IPS-20b (cell line): ENCODE results near the gene CLPTM1L.
"Not testable (repeated sequence)": the region's sequence is repeated elsewhere in the genome, so short reads cannot be mapped to it uniquely, and the experiment has no call there.

Experiments used
- H3K27ac ChIP-seq: one replicate; pipeline ENCODE4 v1.5.1; 2013; ENCODE audit warnings: low read length
- H3K27me3 ChIP-seq: 2 replicates; pipeline ENCODE4 v1.6.1; 2013; ENCODE audit warnings: mild to moderate bottlenecking, low read length, inconsistent platforms; ENCODE audit not compliant: insufficient read depth
- H3K36me3 ChIP-seq: 2 replicates; pipeline ENCODE4 v1.6.1; 2013; ENCODE audit warnings: low read depth, mild to moderate bottlenecking, inconsistent platforms, low read length, moderate library complexity; ENCODE audit not compliant: insufficient read depth
- H3K4me1 ChIP-seq: 2 replicates; pipeline ENCODE4 v1.6.1; 2013; ENCODE audit warnings: mild to moderate bottlenecking, control low read depth, inconsistent platforms, low read length, moderate library complexity; ENCODE audit not compliant: insufficient read depth
- H3K4me3 ChIP-seq: 2 replicates; pipeline ENCODE4 v1.5.1; 2013; ENCODE audit warnings: mild to moderate bottlenecking, low read length, inconsistent platforms
- H3K9ac ChIP-seq: 2 replicates; pipeline ENCODE4 v1.6.1; 2013; ENCODE audit warnings: low read depth, mild to moderate bottlenecking, inconsistent platforms, low read length, moderate library complexity
- H3K9me3 ChIP-seq: 2 replicates; pipeline ENCODE4 v1.6.1; 2013; ENCODE audit warnings: mild to moderate bottlenecking, low read depth, low read length, inconsistent platforms; ENCODE audit not compliant: insufficient read depth

Gene CLPTM1L

DNA sequence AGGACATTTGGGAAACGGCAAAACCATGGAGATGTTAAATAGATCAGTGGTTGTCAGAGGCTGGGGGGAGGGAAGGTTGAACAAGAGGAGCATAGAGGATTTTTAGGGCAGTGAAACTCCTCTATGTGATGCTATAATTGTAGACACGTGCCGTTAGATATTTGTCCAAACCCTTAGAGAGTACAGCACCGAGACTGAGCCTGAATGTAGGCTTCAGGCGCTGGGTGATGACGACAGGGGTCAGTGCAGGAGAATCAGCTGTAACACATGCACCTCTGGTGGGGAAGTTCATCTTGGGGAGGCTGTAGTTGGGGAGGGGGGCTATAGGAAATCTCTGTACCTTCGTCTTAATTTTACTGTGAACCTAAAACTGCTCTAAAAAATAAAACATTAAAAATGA, 22.2 kb upstream of the CLPTM1L start:
- H3K27me3 ChIP-seq: 0 out of 2 replicates have a peak, but pooled peaks cover 3% of the 10 kb centered on the region
- H3K27ac ChIP-seq: no peak overlapping the region
- H3K4me1 ChIP-seq: no peaks in the 10 kb centered on the region
- no peaks in the 10 kb centered on the region for H3K36me3 ChIP-seq
- H3K9me3 ChIP-seq: no peaks in the 10 kb centered on the region
- H3K4me3 ChIP-seq: no peak overlapping the region
- no peak overlapping the region for H3K9ac ChIP-seq

DNA sequence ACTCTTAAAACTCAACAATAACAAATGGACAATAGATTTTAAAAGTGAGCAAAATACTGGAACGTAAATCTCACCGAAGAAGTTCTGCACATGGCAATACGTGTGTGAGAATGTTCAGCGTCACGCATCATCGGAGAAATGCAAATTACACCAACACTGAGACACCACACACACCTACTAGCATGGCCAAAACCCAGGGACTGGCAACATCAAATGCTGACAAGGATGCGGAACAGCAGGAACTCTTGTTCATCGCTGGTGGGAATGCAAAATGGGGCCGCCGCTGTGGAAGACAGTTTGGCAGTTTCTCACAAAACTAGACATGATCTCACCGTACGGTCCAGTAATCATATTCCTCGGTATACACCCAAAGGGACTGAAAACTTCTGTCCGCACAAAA, 21.6 kb upstream of the CLPTM1L start:
- no peaks in the 10 kb centered on the region for H3K4me1 ChIP-seq
- no peak overlapping the region for H3K4me3 ChIP-seq
- H3K9ac ChIP-seq: no peak overlapping the region
- no peak overlapping the region for H3K27ac ChIP-seq
- H3K9me3 ChIP-seq: no peaks in the 10 kb centered on the region
- H3K36me3 ChIP-seq: no peaks in the 10 kb centered on the region
- H3K27me3 ChIP-seq: 0 out of 2 replicates have a peak, but pooled peaks cover 3% of the 10 kb centered on the region

DNA sequence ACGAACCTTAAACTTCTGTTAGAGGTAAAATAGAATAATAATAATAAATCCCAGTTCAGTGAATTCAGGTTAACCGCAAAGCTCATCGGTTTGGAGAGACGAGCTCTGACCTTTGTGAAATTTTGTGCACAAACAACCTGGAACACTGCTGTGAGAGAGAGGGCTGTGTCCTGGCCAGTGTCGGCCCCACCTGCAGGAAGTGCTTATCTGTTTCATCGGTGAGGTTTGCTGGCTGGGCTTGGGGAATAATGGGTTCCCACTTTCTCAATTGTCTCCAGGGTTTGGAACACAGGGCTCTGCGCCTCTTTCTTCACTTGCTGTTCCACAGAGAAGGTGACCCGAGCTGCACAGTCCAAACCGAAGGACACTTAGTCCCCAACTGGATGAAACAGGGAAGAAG, 19.3 kb upstream of the CLPTM1L start:
- Histone ChIP-seq H3K4me3 (no peak overlapping the region), H3K27me3 (0 out of 2 replicates have a peak, but pooled peaks cover 3% of the 10 kb centered on the region), H3K9ac (no peak overlapping the region), H3K4me1 (no peaks in the 10 kb centered on the region), H3K9me3 (no peaks in the 10 kb centered on the region), H3K27ac (no peak overlapping the region), H3K36me3 (no peaks in the 10 kb centered on the region)

DNA sequence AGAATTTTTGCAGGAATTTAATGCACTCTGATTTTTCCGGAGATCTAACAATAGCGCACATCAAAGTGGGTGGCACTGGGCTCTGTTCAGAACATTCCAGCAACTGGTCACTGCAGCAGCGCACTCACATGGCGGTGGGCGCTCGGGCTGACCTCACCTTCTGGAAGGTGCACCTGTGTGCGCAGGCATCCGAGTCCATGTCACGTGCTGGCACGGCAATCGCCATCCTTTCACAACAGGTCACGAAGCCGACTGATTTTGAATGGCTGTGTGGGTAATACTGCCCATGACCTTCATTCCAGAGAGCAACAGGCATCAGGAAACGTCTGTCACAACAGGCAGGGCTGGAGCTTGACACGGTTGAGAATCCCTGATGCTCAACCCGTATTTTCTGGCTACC, 18.7 kb upstream of the CLPTM1L start:
- Histone ChIP-seq H3K36me3 (no peaks in the 10 kb centered on the region), H3K4me1 (no peaks in the 10 kb centered on the region), H3K9ac (no peak overlapping the region), H3K27ac (no peak overlapping the region), H3K27me3 (0 out of 2 replicates have a peak, but pooled peaks cover 3% of the 10 kb centered on the region), H3K9me3 (no peaks in the 10 kb centered on the region), H3K4me3 (no peak overlapping the region)

DNA sequence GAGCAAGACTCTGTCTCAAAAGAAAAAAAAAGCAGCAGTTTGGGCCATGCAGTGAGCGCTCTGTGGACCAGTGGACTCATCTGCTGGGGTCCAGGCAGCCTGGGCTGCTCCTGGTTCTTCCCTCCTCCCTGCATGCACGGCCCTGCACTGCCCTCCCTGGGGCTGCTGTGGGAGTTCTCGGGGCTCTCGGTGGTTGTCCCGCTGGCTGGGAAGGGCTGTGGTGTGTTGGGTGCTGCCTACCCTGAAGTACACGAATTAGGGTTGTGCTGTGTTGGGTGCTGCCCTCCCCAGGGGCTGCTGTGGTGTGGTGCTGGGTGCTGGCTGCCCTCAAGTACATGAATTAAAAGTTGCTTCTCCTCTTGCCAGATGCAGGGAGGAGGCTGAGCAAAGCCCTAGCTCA, 18.3 kb upstream of the CLPTM1L start:
- no peak overlapping the region for H3K4me3 ChIP-seq
- H3K36me3 ChIP-seq: no peaks in the 10 kb centered on the region
- H3K27ac ChIP-seq: no peak overlapping the region
- 0 out of 2 replicates have a peak, but pooled peaks cover 3% of the 10 kb centered on the region for H3K27me3 ChIP-seq
- H3K9ac ChIP-seq: no peak overlapping the region
- no peaks in the 10 kb centered on the region for H3K9me3 ChIP-seq
- H3K4me1 ChIP-seq: no peaks in the 10 kb centered on the region

DNA sequence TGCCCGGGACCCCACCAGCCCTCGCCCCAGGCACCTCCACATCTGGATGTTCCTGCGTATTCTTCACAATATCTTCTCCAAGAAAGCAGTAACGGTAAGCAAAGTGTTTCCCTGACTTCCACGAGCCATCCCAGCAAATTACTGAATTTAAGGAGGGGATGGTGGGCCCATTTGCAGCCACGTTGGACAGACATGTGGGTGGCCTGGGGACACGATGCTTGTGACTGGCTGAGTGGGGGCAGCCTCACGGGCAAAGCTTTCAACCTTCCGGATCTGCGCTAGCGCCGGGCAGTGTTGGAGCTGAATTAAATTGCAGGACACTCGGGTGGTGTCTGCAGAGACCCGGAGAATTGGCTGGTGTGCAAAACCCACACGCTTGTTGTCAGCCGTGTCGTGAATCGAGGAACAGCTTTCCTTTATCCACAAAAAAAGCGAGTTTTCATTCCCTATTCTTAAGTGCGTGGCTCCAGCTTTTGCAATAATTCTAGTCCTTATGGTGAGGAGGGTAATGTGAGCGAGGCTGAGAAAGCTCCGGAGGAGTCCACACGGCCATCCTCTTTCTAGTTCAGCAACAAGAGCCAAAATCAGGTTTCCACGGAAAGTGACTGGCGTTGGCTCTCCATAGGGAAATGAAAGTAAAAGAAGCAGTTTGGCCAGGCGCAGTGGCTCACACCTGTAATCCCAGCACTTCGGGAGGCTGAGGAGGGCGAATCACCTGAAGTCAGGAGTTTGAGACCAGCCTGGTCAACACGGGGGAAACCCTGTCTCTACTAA, 17.5 kb upstream of the CLPTM1L start:
- no peaks in the 10 kb centered on the region for H3K9me3 ChIP-seq
- no peak overlapping the region for H3K9ac ChIP-seq
- H3K4me3 ChIP-seq: no peak overlapping the region
- H3K27ac ChIP-seq: no peak overlapping the region
- 0 out of 2 replicates have a peak, but pooled peaks cover 3% of the 10 kb centered on the region for H3K27me3 ChIP-seq
- no peaks in the 10 kb centered on the region for H3K4me1 ChIP-seq
- no peaks in the 10 kb centered on the region for H3K36me3 ChIP-seq

DNA sequence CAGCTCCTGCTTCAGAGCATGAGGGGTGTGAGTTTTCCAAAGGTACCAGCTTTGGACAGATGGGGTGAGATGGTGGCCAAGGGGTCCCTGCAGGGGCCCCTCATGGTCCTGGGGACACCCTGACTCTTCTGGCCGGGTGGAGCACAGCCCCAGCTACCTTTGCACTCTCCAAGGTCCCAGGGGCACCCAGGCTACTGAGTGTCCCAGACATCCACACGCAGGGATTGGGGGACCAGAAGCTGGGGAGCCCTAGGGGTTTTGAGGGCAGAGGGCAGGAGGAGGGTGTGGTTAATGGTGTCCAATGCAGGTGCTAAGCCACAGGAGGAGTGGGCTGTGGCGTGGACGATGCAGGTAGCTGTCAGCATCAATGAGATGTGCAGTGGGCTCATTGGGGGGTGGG, 16.0 kb upstream of the CLPTM1L start:
- Histone ChIP-seq H3K9me3 (no peaks in the 10 kb centered on the region), H3K4me1 (no peaks in the 10 kb centered on the region), H3K27ac (no peak overlapping the region), H3K9ac (no peak overlapping the region), H3K36me3 (no peaks in the 10 kb centered on the region), H3K4me3 (no peak overlapping the region), H3K27me3 (0 out of 2 replicates have a peak, but pooled peaks cover 3% of the 10 kb centered on the region)

DNA sequence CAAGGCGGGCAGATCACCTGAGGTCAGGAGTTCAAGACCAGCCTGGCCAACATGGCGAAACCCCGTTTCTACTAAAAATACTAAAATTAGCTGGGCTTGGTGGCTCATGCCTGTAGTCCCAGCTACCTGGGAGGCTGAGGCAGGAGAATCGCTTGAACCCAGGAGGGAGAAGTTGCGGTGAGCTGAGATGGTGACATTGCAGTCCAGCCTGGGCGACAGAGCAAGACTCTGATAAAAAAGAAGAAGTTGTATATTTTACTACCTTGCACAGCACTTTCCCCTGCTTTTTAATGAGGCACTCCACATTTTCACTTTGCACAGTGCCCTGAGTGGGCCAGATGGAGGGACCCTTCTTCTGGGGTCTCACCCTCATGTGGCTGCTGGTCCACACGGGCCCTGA, 15.5 kb upstream of the CLPTM1L start:
- not testable (repeated sequence) for H3K27ac ChIP-seq, H3K9me3 ChIP-seq, H3K4me3 ChIP-seq, H3K9ac ChIP-seq, H3K27me3 ChIP-seq, H3K36me3 ChIP-seq, H3K4me1 ChIP-seq

DNA sequence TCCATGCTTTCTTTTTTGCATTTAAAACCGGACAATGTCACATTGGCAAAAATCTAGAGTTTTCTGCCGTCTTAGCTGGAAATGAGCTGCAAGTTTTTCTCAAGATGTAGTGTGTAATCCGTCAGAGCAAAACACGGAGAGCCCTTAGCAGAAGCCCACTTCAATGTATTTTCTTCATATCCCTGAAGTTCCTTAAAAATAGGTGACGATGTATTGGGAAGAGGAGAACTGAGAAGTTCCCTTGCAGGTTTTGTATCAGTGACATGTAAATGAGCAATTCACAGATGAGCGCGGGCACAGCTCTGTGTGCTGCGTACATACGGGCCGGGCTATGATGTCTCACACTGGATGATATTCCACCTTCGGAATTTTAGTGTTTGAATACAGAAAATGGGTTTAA, 14.8 kb upstream of the CLPTM1L start:
- no peaks in the 10 kb centered on the region for H3K36me3 ChIP-seq
- no peaks in the 10 kb centered on the region for H3K9me3 ChIP-seq
- H3K27me3 ChIP-seq: 0 out of 2 replicates have a peak, but pooled peaks cover 3% of the 10 kb centered on the region
- no peak overlapping the region for H3K27ac ChIP-seq
- H3K9ac ChIP-seq: no peak overlapping the region
- H3K4me3 ChIP-seq: no peak overlapping the region
- H3K4me1 ChIP-seq: no peaks in the 10 kb centered on the region

DNA sequence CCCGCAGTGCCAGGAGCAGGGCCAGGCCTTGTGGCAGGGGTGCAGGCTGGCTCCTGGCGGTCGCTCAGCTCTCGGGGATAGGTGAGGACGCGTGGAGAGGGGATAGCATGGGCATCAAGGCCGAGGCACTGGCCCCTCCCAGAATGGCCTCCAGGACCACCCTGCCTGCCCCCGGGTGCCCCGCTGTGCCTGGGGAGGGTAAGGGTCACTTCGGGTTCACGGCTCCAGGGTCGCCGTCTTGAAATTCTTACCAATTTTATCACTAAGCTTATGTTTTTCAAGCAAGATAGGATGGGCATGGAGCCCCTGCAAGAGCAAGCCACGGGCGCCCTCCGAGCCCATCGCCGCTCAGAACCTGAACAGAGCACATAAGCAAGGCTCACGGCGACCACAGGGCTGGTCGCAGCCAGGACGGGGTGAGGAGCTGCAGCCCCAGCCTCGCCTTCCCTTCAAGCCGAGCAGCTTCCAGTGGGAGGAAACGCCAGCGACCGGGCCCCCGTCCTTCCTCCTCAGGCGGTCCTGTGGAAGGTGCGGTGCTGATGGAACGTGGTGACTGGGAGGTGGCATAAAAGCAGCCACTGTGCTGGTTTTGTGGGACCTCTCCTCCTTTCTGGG, 14.2 kb upstream of the CLPTM1L start:
- H3K4me3 ChIP-seq: no peak overlapping the region
- no peaks in the 10 kb centered on the region for H3K9me3 ChIP-seq
- 0 out of 2 replicates have a peak, but pooled peaks cover 2% of the 10 kb centered on the region for H3K4me1 ChIP-seq
- no peak overlapping the region for H3K9ac ChIP-seq
- 0 out of 2 replicates have a peak, but pooled peaks cover 3% of the 10 kb centered on the region for H3K27me3 ChIP-seq
- H3K27ac ChIP-seq: no peak overlapping the region
- H3K36me3 ChIP-seq: no peaks in the 10 kb centered on the region

DNA sequence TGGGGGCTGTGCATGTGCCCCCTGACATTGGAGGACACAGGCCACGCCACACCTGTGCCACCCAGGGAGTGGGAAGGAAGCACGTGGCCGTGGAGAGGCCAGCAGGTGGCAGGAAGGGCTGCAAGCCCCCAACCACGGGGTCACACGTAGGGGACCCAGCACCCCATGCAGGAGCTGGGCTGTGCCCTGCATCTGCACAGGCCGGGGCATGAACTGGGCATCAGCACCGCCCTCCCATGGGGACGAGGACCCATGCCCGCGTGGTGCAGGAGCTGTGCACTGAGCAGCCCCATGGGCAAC, 13.8 kb upstream of the CLPTM1L start:
- Histone ChIP-seq H3K27me3 (0 out of 2 replicates have a peak, but pooled peaks cover 2% of the 10 kb centered on the region), H3K36me3 (no peaks in the 10 kb centered on the region), H3K9ac (no peak overlapping the region), H3K4me1 (0 out of 2 replicates have a peak, but pooled peaks cover 2% of the 10 kb centered on the region), H3K27ac (no peak overlapping the region), H3K4me3 (no peak overlapping the region), H3K9me3 (no peaks in the 10 kb centered on the region)
